H1 (cell line): ENCODE data around the gene FRZB. TPM values are rescaled to one million over a fixed set of nuclear protein-coding genes. Genes with fewer than 3 reads are reported as not detected.

Experiments used
- CTCF ChIA-PET: fragments of 300-600 bp; sonication (Branson Sonifier 250); formaldehyde crosslinking; loops from one replicate; lab custom pipeline; 2021; ENCODE audit not compliant: partially characterized antibody; lab: Charles Lee
- POLR2A ChIA-PET: fragments of 300-600 bp; sonication (Branson Sonifier 250); formaldehyde crosslinking; loops from one replicate; lab custom pipeline; 2021; ENCODE audit warnings: inconsistent platforms; ENCODE audit not compliant: partially characterized antibody; lab: Charles Lee
- DNase-seq, 2 experiments: peaks; one replicate each; pipeline versions ENCODE4 v3.0.0 to v3.0.0-alpha.2; 2010 to 2022; ENCODE audit warnings: low spot score in 2 of 2, low read depth in 1 of 2, mixed read lengths in 1 of 2
- FAIRE-seq: peaks from 2 replicates; lab custom pipeline; 2011; peaks lifted over from hg19 to GRCh38; lab: Jason Lieb, UNC
- H2AFZ ChIP-seq: 2 replicates; pipeline ENCODE4 v1.8.1; 2012; ENCODE audit warnings: low read length, inconsistent platforms
- H2AK5ac ChIP-seq: 2 replicates; pipeline ENCODE4 v1.6.1; 2013; ENCODE audit warnings: low read depth, low read length
- H2BK120ac ChIP-seq: replicated peaks from 2 replicates; pipeline ENCODE3; 2013; ENCODE audit warnings: low read depth, low read length, inconsistent platforms
- H2BK12ac ChIP-seq: 2 replicates; pipeline ENCODE4 v1.6.1; 2013; ENCODE audit warnings: low read depth, low read length
- H2BK15ac ChIP-seq: 2 replicates; pipeline ENCODE4 v1.6.1; 2013; ENCODE audit warnings: low read length
- H2BK20ac ChIP-seq: 2 replicates; pipeline ENCODE4 v1.6.1; 2013; ENCODE audit warnings: low read length
- H2BK5ac ChIP-seq: 2 replicates; pipeline ENCODE4 v1.6.1; 2013; ENCODE audit warnings: low read depth, low read length
- H3K14ac ChIP-seq: 2 replicates; pipeline ENCODE4 v1.6.1; 2013; ENCODE audit warnings: inconsistent platforms; ENCODE audit not compliant: insufficient read length
- H3K18ac ChIP-seq: 2 replicates; pipeline ENCODE4 v1.6.1; 2013; ENCODE audit warnings: low read length; ENCODE audit errors: extremely low read depth
- H3K23ac ChIP-seq: 2 replicates; pipeline ENCODE4 v1.6.1; 2013; ENCODE audit warnings: inconsistent platforms; ENCODE audit not compliant: insufficient read length
- H3K23me2 ChIP-seq: 2 replicates; pipeline ENCODE4 v1.6.1; 2013; ENCODE audit warnings: low read depth, low read length
- H3K27ac ChIP-seq: 2 replicates; pipeline ENCODE4 v1.6.1; 2011; ENCODE audit warnings: low read depth, low read length, inconsistent platforms
- H3K27me3 ChIP-seq, 4 experiments: replicated peaks in 1 of 4; 1 replicate in 1 of 4; 2 replicates in 3 of 4; pipeline versions ENCODE4 v1.6.1 to v1.8.1; 2011 to 2013; ENCODE audit warnings: low read length in 3 of 4, mild to moderate bottlenecking in 3 of 4, inconsistent platforms in 2 of 4, mixed read lengths in 2 of 4, moderate library complexity in 1 of 4; ENCODE audit not compliant: control insufficient read depth in 3 of 4, insufficient read depth in 3 of 4; ENCODE audit errors: extremely low read depth in 1 of 4
- H3K36me3 ChIP-seq, 4 experiments: 2 replicates each; pipeline versions ENCODE4 v1.6.1 to v1.8.1; 2011 to 2013; ENCODE audit warnings: mild to moderate bottlenecking in 4 of 4, low read length in 3 of 4, moderate library complexity in 2 of 4, control low read depth in 1 of 4, inconsistent platforms in 1 of 4; ENCODE audit not compliant: insufficient read depth in 4 of 4, control insufficient read depth in 2 of 4
- H3K4ac ChIP-seq: replicated peaks from 2 replicates; pipeline ENCODE3; 2013; ENCODE audit warnings: low read length, low read depth, mixed read lengths, inconsistent platforms; ENCODE audit not compliant: insufficient read length
- H3K4me1 ChIP-seq, 4 experiments: replicated peaks in 1 of 4; 1 replicate in 1 of 4; 2 replicates in 3 of 4; pipeline versions ENCODE4 v1.6.1 to v1.8.1; 2011 to 2013; ENCODE audit warnings: low read length in 3 of 4, inconsistent platforms in 2 of 4, mixed read lengths in 1 of 4; ENCODE audit not compliant: insufficient read depth in 4 of 4, control insufficient read depth in 3 of 4
- H3K4me2 ChIP-seq, 2 experiments: 2 replicates each; pipeline versions ENCODE4 v1.6.1 to v1.8.1; 2011 to 2013; ENCODE audit warnings: low read depth in 2 of 2, low read length in 2 of 2, control low read depth in 1 of 2, inconsistent platforms in 1 of 2, mild to moderate bottlenecking in 1 of 2; ENCODE audit not compliant: insufficient read depth in 1 of 2
- H3K4me3 ChIP-seq, 4 experiments: fragments of 200-600, 300-600 bp in 1 of 4; sonication (generic), shearing (Covaris generic), sonication (Bioruptor Twin) in 1 of 4; 2 replicates each; pipeline versions ENCODE4 v1.5.1 to v1.8.1; 2011 to 2016; ENCODE audit warnings: low read length in 4 of 4, low read depth in 3 of 4, control low read depth in 2 of 4, inconsistent platforms in 2 of 4, mild to moderate bottlenecking in 2 of 4, mixed read lengths in 1 of 4, moderate library complexity in 1 of 4; ENCODE audit not compliant: insufficient read depth in 2 of 4; ENCODE audit errors: extremely low read depth in 1 of 4
- H3K56ac ChIP-seq: replicated peaks from 2 replicates; pipeline ENCODE3; 2013; ENCODE audit warnings: low read depth, mild to moderate bottlenecking, mixed read lengths, low read length, inconsistent platforms; ENCODE audit not compliant: insufficient read length
- H3K79me1 ChIP-seq: 2 replicates; pipeline ENCODE4 v1.6.1; 2013; ENCODE audit warnings: low read depth, low read length, control low read depth
- H3K79me2 ChIP-seq, 2 experiments: 2 replicates each; pipeline versions ENCODE4 v1.6.1 to v1.8.1; 2012 to 2013; ENCODE audit warnings: low read length in 2 of 2, mild to moderate bottlenecking in 2 of 2, inconsistent platforms in 1 of 2; ENCODE audit not compliant: insufficient read depth in 2 of 2, control insufficient read depth in 1 of 2
- H3K9ac ChIP-seq, 4 experiments: replicated peaks in 1 of 4; 1 replicate in 1 of 4; 2 replicates in 3 of 4; pipeline versions ENCODE4 v1.6.1 to v1.8.1; 2011 to 2013; ENCODE audit warnings: low read depth in 3 of 4, low read length in 3 of 4, control low read depth in 2 of 4, mild to moderate bottlenecking in 2 of 4, moderate library complexity in 2 of 4, inconsistent platforms in 1 of 4; ENCODE audit errors: extremely low read depth in 1 of 4
- H3K9me3 ChIP-seq, 2 experiments: 2 replicates each; pipeline versions ENCODE4 v1.6.1 to v1.8.1; 2012 to 2013; ENCODE audit warnings: mild to moderate bottlenecking in 2 of 2, moderate library complexity in 2 of 2, control low read depth in 1 of 2, inconsistent platforms in 1 of 2, low read depth in 1 of 2, low read length in 1 of 2, mixed read lengths in 1 of 2; ENCODE audit not compliant: insufficient read depth in 2 of 2
- H4K20me1 ChIP-seq, 2 experiments: replicated peaks in 1 of 2; 2 replicates each; pipeline versions ENCODE3 to v1.8.1; 2011 to 2013; ENCODE audit warnings: inconsistent platforms in 2 of 2, low read length in 2 of 2, mild to moderate bottlenecking in 1 of 2; ENCODE audit not compliant: insufficient read depth in 2 of 2, control insufficient read depth in 1 of 2
- H4K5ac ChIP-seq: 2 replicates; pipeline ENCODE4 v1.6.1; 2013; ENCODE audit warnings: low read length, low read depth, mixed read lengths, inconsistent platforms; ENCODE audit not compliant: insufficient read length
- H4K8ac ChIP-seq: 2 replicates; pipeline ENCODE4 v1.8.0; 2013; ENCODE audit warnings: mild to moderate bottlenecking, moderate library complexity, low read length, inconsistent platforms; ENCODE audit not compliant: insufficient read depth; ENCODE audit errors: extremely low read depth
- H4K91ac ChIP-seq: replicated peaks from 2 replicates; pipeline ENCODE3; 2013; ENCODE audit warnings: low read length, mixed read lengths, inconsistent platforms; ENCODE audit not compliant: insufficient read length
- ATF3 ChIP-seq: IDR thresholded peaks from 2 replicates; pipeline ENCODE4 v1.6.1; 2011; ENCODE audit warnings: low read depth, mild to moderate bottlenecking, low read length; ENCODE audit not compliant: insufficient read depth
- BRCA1 ChIP-seq: IDR thresholded peaks from 2 replicates; pipeline ENCODE4 v1.6.1; 2012; ENCODE audit warnings: low read depth, low read length, improper control_type of control experiment
- CTCF ChIP-seq, 3 experiments: IDR thresholded peaks; 1 replicate in 2 of 3; 2 replicates in 1 of 3; pipeline versions ENCODE4 v1.5.1 to v1.6.1; 2011; ENCODE audit warnings: low read length in 3 of 3, mild to moderate bottlenecking in 3 of 3, inconsistent platforms in 2 of 3, low read depth in 1 of 3, moderate library complexity in 1 of 3; ENCODE audit not compliant: insufficient read depth in 1 of 3; ENCODE audit errors: control extremely low read depth in 1 of 3
- EZH2 ChIP-seq: fragments of 200-600 bp; sonication (generic); IDR thresholded peaks from 2 replicates; pipeline ENCODE4 v1.7.1; 2012; ENCODE audit warnings: low read depth, mild to moderate bottlenecking, moderate library complexity, low read length, inconsistent platforms; ENCODE audit not compliant: severe bottlenecking
- GTF2F1 ChIP-seq: IDR thresholded peaks from 2 replicates; pipeline ENCODE4 v1.6.1; 2012; ENCODE audit warnings: low read depth, low read length, improper control_type of control experiment, borderline replicate concordance
- JUND ChIP-seq: IDR thresholded peaks from 2 replicates; pipeline ENCODE4 v1.6.1; 2011; ENCODE audit warnings: mild to moderate bottlenecking, improper control_type of control experiment, low read length
- SIX5 ChIP-seq: IDR thresholded peaks from 2 replicates; pipeline ENCODE4 v1.6.1; 2011; ENCODE audit warnings: mild to moderate bottlenecking, low read depth, low read length
- SP1 ChIP-seq: IDR thresholded peaks from 2 replicates; pipeline ENCODE4 v1.6.1; 2011; ENCODE audit warnings: low read depth, low read length
- SP2 ChIP-seq: IDR thresholded peaks from 2 replicates; pipeline ENCODE4 v1.6.1; 2012; ENCODE audit warnings: mild to moderate bottlenecking, low read length, inconsistent platforms
- SRF ChIP-seq: IDR thresholded peaks from 2 replicates; pipeline ENCODE4 v1.6.1; 2011; ENCODE audit warnings: mild to moderate bottlenecking, low read depth, low read length, moderate library complexity
- TEAD4 ChIP-seq: IDR thresholded peaks from 2 replicates; pipeline ENCODE4 v1.6.1; 2012; ENCODE audit warnings: low read depth, low read length, inconsistent platforms, mixed read lengths
- whole genome bisulfite sequencing, 2 experiments: shearing (Covaris generic) in 1 of 2; methylation state at CpG; one replicate each; pipeline versions ENCODE4 v1.1.6 to v1.1.7; 2013 to 2015; ENCODE audit warnings: low lambda C conversion rate in 2 of 2, mixed read lengths in 2 of 2, inconsistent platforms in 1 of 2, low coverage in 1 of 2, missing lambda C conversion rate in 1 of 2; ENCODE audit not compliant: insufficient replicate concordance in 2 of 2, insufficient coverage in 1 of 2, insufficient read length in 1 of 2; ENCODE audit errors: extremely low coverage in 1 of 2, missing lambda C conversion rate in 1 of 2; 5-methylcytosine and 5-hydroxymethylcytosine counted together
- polyA plus RNA-seq, 7 experiments: library from polyadenylated mRNA; depleted of rRNA in 3 of 7; stranded (reverse) in 5 of 7; unstranded in 2 of 7; fragments of >200 nt in 5 of 7; fragments of 200-250 nt in 2 of 7; gene quantifications; 1 replicate in 5 of 7; 2 replicates in 1 of 7; 4 replicates in 1 of 7; pipeline versions ENCODE4 v1.2.1 to v1.2.3, GENCODE V29; 2011 to 2013; ENCODE audit warnings: missing spikeins in 2 of 7, mixed read lengths in 2 of 7
- total RNA-seq: library from RNA; stranded (reverse); fragmentation: NEBNext Ultra II Directional; extraction: Animal tissue kit (Norgen Biotek cat#: 25700); gene quantifications from 2 replicates; pipeline ENCODE4 v1.2.1, GENCODE V29; 2021

Gene FRZB
- total and polyA plus RNA-seq, 2 of the 8 experiments (the other 6 are each of a cell fraction or from before 2014, with no cell fraction given) = 4.4 to 4.6 TPM

- Histone ChIP-seq H3K23me2 (no peaks in the 10 kb centered on the region), H3K14ac (no peak overlapping the region), H3K79me1 (no peaks in the 10 kb centered on the region), H2BK120ac (no peak overlapping the region), H2BK20ac (no peak overlapping the region), H3K4me1 (peaks cover 0 to 2% (median 0%) of the 10 kb centered on the region in 4 experiments; a peak in 3 of 7 replicates), H4K8ac (no peak overlapping the region), H3K4ac (no peak overlapping the region), H2BK15ac (no peak overlapping the region), H4K20me1 (no peaks in the 10 kb centered on the region), H3K23ac (no peak overlapping the region), H3K4me2 (no peak overlapping the region), H4K91ac (no peak overlapping the region), H3K56ac (no peak overlapping the region), H3K9ac (no peak overlapping the region), H2BK12ac (no peak overlapping the region), H3K4me3 (no peak overlapping the region), H4K5ac (no peak overlapping the region), H3K18ac (no peak overlapping the region), H2AK5ac (no peak overlapping the region), H3K79me2 (no peaks in the 10 kb centered on the region), H3K9me3 (no peaks in the 10 kb centered on the region), H2AFZ (no peak overlapping the region), H3K27me3 (no peaks in the 10 kb centered on the region), H2BK5ac (no peak overlapping the region), H3K36me3 (no peaks in the 10 kb centered on the region; a peak in 1 of 8 replicates), H3K27ac (no peak overlapping the region)
- CTCF ChIA-PET = no interaction called here
- FAIRE-seq (no peak), DNase-seq (no peak)
- WGBS, 2 experiments = 85% methylated on average over 2 of the region's 2 CpGs; no CpG with 5 or more reads in 1 of the 2 experiments
- POLR2A ChIA-PET = no interaction called here
- TF ChIP-seq SP2 (no peak), SP1 (no peak), CTCF (IDR thresholded peaks at IDR 0.05; ENCODE audit: control extremely low read depth in 1 of 3, insufficient read depth in 1 of 3, low read depth in 1 of 3, low read length in 3 of 3) (no peak), GTF2F1 (no peak), ATF3 (no peak), SRF (no peak), SIX5 (no peak), JUND (no peak), EZH2 (no peak), TEAD4 (no peak), BRCA1 (no peak)
Observed at GRCh38 chr2:182903566-182903965, 37.1 kb upstream of the FRZB start.
